ENCODE measurements around the gene PLA2G4D. TPM values are rescaled to one million over a fixed set of nuclear protein-coding genes. Genes with fewer than 3 reads are reported as not detected.

Gene PLA2G4D
- total RNA-seq, 1 experiment from 2014 or later, result 0.34 TPM

- H3K36me3 ChIP-seq (ENCODE audit: control insufficient read depth in 1 of 2, insufficient read depth in 2 of 2, low read length in 2 of 2), result no peaks in the 10 kb centered on the region
- RAD21 ChIA-PET (ENCODE audit: low non-redundant PET in 1 of 2, low total read pairs in 2 of 2, uncharacterized antibody in 2 of 2, unreplicated experiment in 2 of 2), result no interaction called here
- H2AFZ ChIP-seq (ENCODE audit: low read depth, low read length, poor library complexity, severe bottlenecking), result no peak overlapping the region
- H3K27ac ChIP-seq (ENCODE audit: low read depth, low read length), result no peak overlapping the region
- no peaks in the 10 kb centered on the region for H4K20me1 ChIP-seq (ENCODE audit: insufficient read depth)
- peaks cover 8 to 26% of the 10 kb centered on the region in 2 experiments for H3K4me1 ChIP-seq (ENCODE audit: control insufficient read depth in 1 of 2, insufficient read depth in 2 of 2, low read length in 2 of 2)
- POLR2A ChIA-PET, result no interaction called here
- DNase-seq (ENCODE audit: low read depth, low spot score) (no peak), ATAC-seq (no peak)
- TF ChIP-seq FOSL1 (IDR thresholded peaks at IDR 0.05; ENCODE audit: low read depth) (no peak), SP1 (IDR thresholded peaks at IDR 0.05; ENCODE audit: low read depth) (no peak)
- H3K79me2 ChIP-seq (ENCODE audit: insufficient read depth, low read length), result no peaks in the 10 kb centered on the region
- H3K9me2 ChIP-seq (ENCODE audit: insufficient read depth), result no peaks in the 10 kb centered on the region
- no peak overlapping the region for H3K4me3 ChIP-seq (replicated peaks in 1 of 2; ENCODE audit: low read depth in 1 of 2, low read length in 2 of 2)
- no TSS peak for BruUV-seq (replicated peaks)
- CTCF ChIA-PET, result no interaction called here
- no peak overlapping the region for H3K9ac ChIP-seq (ENCODE audit: low read length)
- no peaks in the 10 kb centered on the region for H3K27me3 ChIP-seq (ENCODE audit: insufficient read depth, low read length)
- intact Hi-C loops (cut with micrococcal nuclease), result loop anchor here (1.0 to 5.0 kb wide), 2 partner anchors 69 to 86 kb away; partner anchors contain the start of gene EHD4
- H3K4me2 ChIP-seq (ENCODE audit: low read length), result no peak overlapping the region
- no peaks in the 10 kb centered on the region for H3K9me3 ChIP-seq (ENCODE audit: control insufficient read depth in 1 of 2, insufficient read depth in 1 of 2, low read depth in 1 of 2, low read length in 2 of 2)
Observed at GRCh38 chr15:42058791-42059190, 35.6 kb downstream of the PLA2G4D start.

GRCh38 chr15:42057799-42058646 is 36.3 kb downstream of the PLA2G4D start:
- H3K36me3 ChIP-seq (ENCODE audit: control insufficient read depth in 1 of 2, insufficient read depth in 2 of 2, low read length in 2 of 2), result no peaks in the 10 kb centered on the region
- H3K4me3 ChIP-seq (replicated peaks in 1 of 2; ENCODE audit: low read depth in 1 of 2, low read length in 2 of 2), result peak overlapping the region; percentile 47 to 54
- no peaks in the 10 kb centered on the region for H4K20me1 ChIP-seq (ENCODE audit: insufficient read depth)
- TF ChIP-seq TCF7L2 (IDR thresholded peaks at IDR 0.05; ENCODE audit: borderline replicate concordance, extremely low read depth, insufficient read depth, insufficient read length) (peak; percentile 1), ELF1 (IDR thresholded peaks at IDR 0.05; ENCODE audit: borderline replicate concordance, low read depth) (no peak)
- peak overlapping the region; percentile 58 for H2AFZ ChIP-seq (ENCODE audit: low read depth, low read length, poor library complexity, severe bottlenecking)
- no peaks in the 10 kb centered on the region for H3K79me2 ChIP-seq (ENCODE audit: insufficient read depth, low read length)
- H3K27ac ChIP-seq (ENCODE audit: low read depth, low read length), result peak overlapping the region; percentile 61
- no peaks in the 10 kb centered on the region for H3K27me3 ChIP-seq (ENCODE audit: insufficient read depth, low read length)
- BruUV-seq (replicated peaks), result TSS peak; percentile 96
- H3K9me3 ChIP-seq (ENCODE audit: control insufficient read depth in 1 of 2, insufficient read depth in 1 of 2, low read depth in 1 of 2, low read length in 2 of 2), result no peaks in the 10 kb centered on the region
- ChIA-PET POLR2A (interaction anchor here (1.3 kb wide), 1 partner anchor 63 kb away, joined by 4 read pairs; no protein-coding TSS in a partner anchor), CTCF (interaction anchor here (0.8 to 2.7 kb wide), 8 partner anchors 26 to 284 kb away, joined by 3 to 20 read pairs (median 4); partner anchors contain the start of gene MAPKBP1), RAD21 (ENCODE audit: low non-redundant PET in 1 of 2, low total read pairs in 2 of 2, uncharacterized antibody in 2 of 2, unreplicated experiment in 2 of 2) (interaction anchor here in 1 of 2 experiments (1.2 kb wide), 1 partner anchor 68 kb away, joined by 4 read pairs; no protein-coding TSS in a partner anchor)
- H3K4me2 ChIP-seq (ENCODE audit: low read length), result peak overlapping the region; percentile 75
- H3K4me1 ChIP-seq (ENCODE audit: control insufficient read depth in 1 of 2, insufficient read depth in 2 of 2, low read length in 2 of 2), result peaks cover 8 to 26% of the 10 kb centered on the region in 2 experiments
- peak overlapping the region; percentile 50 for H3K9ac ChIP-seq (ENCODE audit: low read length)
- H3K9me2 ChIP-seq (ENCODE audit: insufficient read depth), result no peaks in the 10 kb centered on the region
- DNase-seq (ENCODE audit: low read depth, low spot score), result no peak
- peak; percentile 18; the same call in 1 of the 2 replicates for ATAC-seq
- intact Hi-C loops (cut with micrococcal nuclease), result loop anchor here (5.0 kb wide), 1 partner anchor 86 kb away; the partner anchor contains the start of gene EHD4
